Ascending aorta (tissue), 2 donors: ENCODE results near the gene HSH2D. TPM values are rescaled to one million over a fixed set of nuclear protein-coding genes. Genes with fewer than 3 reads are reported as not detected.

Source experiments
- DNase-seq, 2 donors: peaks; one replicate each; pipeline ENCODE4 v3.0.0-alpha.2; 2019; ENCODE audit warnings: low spot score in 2 of 2
- H3K27ac ChIP-seq, 2 donors: fragments of 200-600 bp; sonication (generic); one replicate each; pipeline ENCODE4 v1.5.1; 2016 to 2017; ENCODE audit warnings: mild to moderate bottlenecking in 1 of 2
- H3K27me3 ChIP-seq: fragments of 200-600 bp; sonication (generic); one replicate; pipeline ENCODE4 v1.5.1; 2017
- H3K36me3 ChIP-seq, 2 donors: fragments of 200-600 bp; sonication (generic); one replicate each; pipeline ENCODE4 v1.5.1; 2016
- H3K4me1 ChIP-seq, 2 donors: fragments of 200-600 bp; sonication (generic); one replicate each; pipeline ENCODE4 v1.5.1; 2016 to 2017; ENCODE audit warnings: mild to moderate bottlenecking in 1 of 2
- H3K4me3 ChIP-seq, 2 donors: fragments of 200-600 bp; sonication (generic); one replicate each; pipeline ENCODE4 v1.5.1; 2016 to 2017; ENCODE audit warnings: mild to moderate bottlenecking in 1 of 2
- H3K9me3 ChIP-seq, 2 donors: fragments of 200-600 bp; sonication (generic); one replicate each; pipeline ENCODE4 v1.5.1; 2016
- intact Hi-C: fragments of 100-400 bp; cut with DNase I; formaldehyde crosslinking; loops from one replicate; pipeline ENCODE4 v1.15.1; 2023
- total RNA-seq: library from RNA; depleted of rRNA; stranded (reverse); fragments of >200 nt; gene quantifications from one replicate; pipeline ENCODE4 v1.1.0, GENCODE V29; 2016
- TF ChIP-seq, protein P1 (sequence below), 3 experiments: fragments of 200-600 bp in 2 of 3; fragments of 450-650 bp in 1 of 3; sonication (generic) in 2 of 3; IDR thresholded peaks; one replicate each; pipeline ENCODE4 v1.5.1; 2016 to 2019; ENCODE audit warnings: antibody characterized with exemption in 3 of 3, mild to moderate bottlenecking in 1 of 3, moderate library complexity in 1 of 3

Gene HSH2D
- total RNA-seq, 1 donor from 2014 or later, result not detected

DNA sequence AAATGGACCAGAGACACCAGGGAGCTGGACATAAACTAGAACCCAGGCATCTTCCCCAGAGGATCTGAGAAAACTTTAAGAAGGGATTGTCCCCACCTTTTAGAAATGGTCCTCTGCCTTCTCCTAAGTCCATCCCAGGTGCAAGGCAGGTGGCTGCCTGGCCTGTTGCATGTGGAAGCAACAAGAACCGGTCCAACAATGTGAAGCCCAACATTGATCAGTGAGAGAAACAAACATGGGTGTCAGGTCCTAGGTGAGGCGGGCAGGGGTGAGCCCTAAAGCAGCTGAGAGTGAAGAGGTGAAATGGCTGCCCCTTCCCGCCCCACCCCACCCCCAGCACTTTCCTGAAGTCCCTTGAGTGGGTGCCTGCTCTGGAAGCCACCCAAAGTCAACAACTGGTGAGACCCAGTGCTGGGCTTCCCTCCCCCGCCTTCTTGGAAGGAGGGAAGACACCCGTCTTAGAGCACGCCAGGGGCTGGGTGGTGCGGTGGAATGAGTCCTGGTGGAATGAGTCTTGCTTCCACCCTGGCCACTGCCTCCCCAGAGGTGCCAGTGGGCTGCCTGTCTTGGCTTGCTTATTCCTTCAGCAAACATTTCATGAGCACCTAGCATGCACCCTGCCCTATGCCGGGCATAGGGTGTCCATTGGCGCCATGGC lies 55.9 kb downstream of the HSH2D start:
- Histone ChIP-seq H3K4me1 (peaks cover 3 to 25% of the 10 kb centered on the region in 2 donors), H3K36me3 (peaks cover 34 to 37% of the 10 kb centered on the region in 2 donors), H3K27me3 (no peaks in the 10 kb centered on the region), H3K27ac (peak overlapping the region in 1 of 2 donors; percentile 32), H3K4me3 (peak overlapping the region in 1 of 2 donors; percentile 93), H3K9me3 (no peaks in the 10 kb centered on the region)
- DNase-seq, result no peak
- intact Hi-C loops, result loop anchor here (5.0 kb wide), 3 partner anchors 87 to 183 kb away; partner anchors contain the start of gene RAB8A
- TF ChIP-seq, protein P1, sequence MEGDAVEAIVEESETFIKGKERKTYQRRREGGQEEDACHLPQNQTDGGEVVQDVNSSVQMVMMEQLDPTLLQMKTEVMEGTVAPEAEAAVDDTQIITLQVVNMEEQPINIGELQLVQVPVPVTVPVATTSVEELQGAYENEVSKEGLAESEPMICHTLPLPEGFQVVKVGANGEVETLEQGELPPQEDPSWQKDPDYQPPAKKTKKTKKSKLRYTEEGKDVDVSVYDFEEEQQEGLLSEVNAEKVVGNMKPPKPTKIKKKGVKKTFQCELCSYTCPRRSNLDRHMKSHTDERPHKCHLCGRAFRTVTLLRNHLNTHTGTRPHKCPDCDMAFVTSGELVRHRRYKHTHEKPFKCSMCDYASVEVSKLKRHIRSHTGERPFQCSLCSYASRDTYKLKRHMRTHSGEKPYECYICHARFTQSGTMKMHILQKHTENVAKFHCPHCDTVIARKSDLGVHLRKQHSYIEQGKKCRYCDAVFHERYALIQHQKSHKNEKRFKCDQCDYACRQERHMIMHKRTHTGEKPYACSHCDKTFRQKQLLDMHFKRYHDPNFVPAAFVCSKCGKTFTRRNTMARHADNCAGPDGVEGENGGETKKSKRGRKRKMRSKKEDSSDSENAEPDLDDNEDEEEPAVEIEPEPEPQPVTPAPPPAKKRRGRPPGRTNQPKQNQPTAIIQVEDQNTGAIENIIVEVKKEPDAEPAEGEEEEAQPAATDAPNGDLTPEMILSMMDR (IDR thresholded peaks at IDR 0.05), result no peak

DNA sequence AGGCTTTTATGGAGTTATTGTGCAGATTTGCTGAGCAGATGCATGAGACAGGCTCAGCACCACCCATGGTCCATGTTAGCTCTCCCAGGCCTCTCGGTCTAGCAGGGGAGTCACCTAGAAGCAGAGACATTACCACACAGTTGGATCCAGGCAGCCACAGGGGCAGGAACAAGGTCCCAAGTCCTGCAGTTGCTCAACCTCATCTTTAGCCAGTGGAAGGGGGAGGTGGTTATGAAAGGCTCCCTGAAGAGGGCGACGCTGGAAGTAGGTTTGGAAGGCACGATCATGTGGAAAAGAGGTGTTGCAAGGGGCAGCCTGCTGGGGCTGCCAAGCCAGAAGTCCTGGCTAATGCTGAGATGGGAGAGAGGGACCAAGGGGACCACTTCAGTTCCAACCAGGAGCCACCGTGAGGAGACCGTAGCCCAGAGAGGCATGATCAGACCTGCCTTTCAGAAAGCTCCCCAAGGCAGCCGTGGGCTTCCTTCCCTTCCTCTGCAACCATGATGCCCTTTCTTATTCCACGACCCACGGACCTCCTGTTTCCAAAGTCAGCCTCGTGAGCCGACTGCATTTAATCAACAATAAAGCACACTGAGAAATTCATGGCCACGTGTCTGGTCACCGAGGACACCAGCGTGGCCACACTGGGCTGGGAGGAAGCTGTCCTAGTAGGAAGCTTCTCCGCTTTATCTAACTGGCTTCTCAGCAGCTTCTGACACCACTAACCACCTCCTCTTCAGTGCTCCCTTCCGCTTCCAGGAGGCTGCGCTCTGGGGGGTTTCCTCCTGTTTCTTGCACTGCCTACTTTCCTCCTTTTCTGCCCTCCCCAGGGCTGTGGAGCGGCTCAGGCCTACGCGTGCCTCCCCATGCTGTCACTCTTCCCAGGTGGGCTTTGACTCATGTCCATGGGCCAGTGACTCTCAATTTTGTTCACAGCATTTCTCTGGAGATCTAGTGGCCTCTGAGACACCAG lies 56.8 kb downstream of the HSH2D start:
- peak in 1 of 2 donors; percentile 72 for DNase-seq
- Histone ChIP-seq H3K36me3 (peaks cover 42 to 43% of the 10 kb centered on the region in 2 donors), H3K27me3 (no peaks in the 10 kb centered on the region), H3K27ac (peak overlapping the region in 1 of 2 donors; percentile 32), H3K4me3 (no peak overlapping the region), H3K9me3 (no peaks in the 10 kb centered on the region), H3K4me1 (peaks cover 3 to 25% of the 10 kb centered on the region in 2 donors)
- intact Hi-C loops, result no loop called here
- TF ChIP-seq, protein P1 (IDR thresholded peaks at IDR 0.05), result no peak

DNA sequence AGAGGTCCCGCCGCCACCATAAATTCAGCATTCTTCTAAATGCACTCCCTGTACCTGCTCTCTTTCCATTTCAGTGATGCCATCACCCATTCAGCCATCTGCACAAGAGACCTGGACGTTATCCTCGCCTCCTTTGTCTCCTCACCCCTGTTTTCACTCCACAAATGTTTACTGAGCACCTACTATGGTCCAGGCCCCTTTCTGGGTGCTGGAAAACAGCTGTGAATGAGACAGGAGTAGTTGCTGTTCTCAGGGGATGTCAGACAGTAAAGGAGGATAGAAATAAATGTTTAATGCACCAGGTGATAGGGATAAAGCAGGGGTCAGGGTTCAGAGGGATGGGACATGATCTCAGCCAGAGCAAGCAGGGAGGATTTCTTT lies 57.5 kb downstream of the HSH2D start:
- Histone ChIP-seq H3K4me3 (no peak overlapping the region), H3K4me1 (peaks cover 3 to 25% of the 10 kb centered on the region in 2 donors), H3K27ac (no peak overlapping the region), H3K36me3 (peaks cover 48 to 50% of the 10 kb centered on the region in 2 donors), H3K9me3 (no peaks in the 10 kb centered on the region), H3K27me3 (no peaks in the 10 kb centered on the region)
- TF ChIP-seq, protein P1 (IDR thresholded peaks at IDR 0.05), result no peak
- DNase-seq, result no peak
- intact Hi-C loops, result no loop called here

DNA sequence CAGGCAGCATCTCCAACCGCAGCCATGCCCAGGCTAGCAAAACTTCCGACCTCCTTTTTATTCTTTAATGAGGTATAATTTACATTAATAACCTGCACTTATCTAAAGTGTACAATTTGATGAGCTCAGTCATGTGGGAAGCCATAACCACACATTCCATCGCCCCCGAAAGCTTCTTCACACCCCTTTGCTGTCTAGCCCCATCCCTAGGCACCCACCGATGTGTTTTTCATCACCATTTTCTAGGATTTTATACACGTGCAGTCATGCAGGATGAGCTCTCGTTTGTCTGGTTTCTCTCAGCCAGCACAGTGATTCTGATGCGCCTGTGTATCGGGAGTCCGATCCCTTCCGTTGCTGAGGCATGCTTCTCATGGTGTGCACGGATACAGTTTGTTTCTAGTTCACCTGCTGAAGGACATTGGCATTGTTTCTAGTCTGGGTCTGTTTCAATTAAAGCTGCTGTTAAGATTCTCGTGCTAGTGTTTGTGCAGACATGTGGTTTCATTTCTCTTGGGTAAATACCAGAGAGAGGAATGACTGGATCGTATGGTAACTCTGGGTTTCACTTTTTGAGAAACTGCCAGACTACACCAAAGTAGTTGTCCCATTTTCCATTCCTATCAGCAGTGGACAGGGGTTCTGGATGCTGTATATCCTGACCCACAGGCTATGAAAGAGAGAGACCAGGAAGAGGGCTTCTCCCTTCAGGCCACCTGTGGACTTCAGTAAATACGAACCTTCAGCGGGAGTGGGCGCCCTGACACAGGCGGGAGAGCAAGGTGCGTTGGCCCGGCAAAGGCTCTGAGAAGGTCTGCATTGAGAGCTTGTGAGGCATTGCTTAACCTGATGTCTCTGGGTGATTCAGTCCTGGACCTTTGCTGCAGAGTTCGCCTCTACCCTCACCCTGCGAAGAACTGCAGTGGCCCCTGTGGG lies 59.1 kb downstream of the HSH2D start:
- intact Hi-C loops, result no loop called here
- H3K4me3 ChIP-seq, result no peak overlapping the region
- peaks cover 54 to 65% of the 10 kb centered on the region in 2 donors for H3K36me3 ChIP-seq
- no peaks in the 10 kb centered on the region for H3K27me3 ChIP-seq
- no peak overlapping the region for H3K27ac ChIP-seq
- no peaks in the 10 kb centered on the region for H3K9me3 ChIP-seq
- peaks cover 0 to 18% of the 10 kb centered on the region in 2 donors for H3K4me1 ChIP-seq
- no peak for DNase-seq
- TF ChIP-seq, protein P1 (IDR thresholded peaks at IDR 0.05), result no peak
